VCaP (cell line): Measurements from ENCODE around the gene ABCA2.

Experiments
- H3K27ac ChIP-seq: fragments of 450-650 bp; 2 replicates; pipeline ENCODE4 v1.5.1; 2017
- CTCF ChIP-seq: fragments of 450-650 bp; conservative IDR thresholded peaks from 2 replicates; pipeline ENCODE4 v1.5.1; 2017; ENCODE audit warnings: mild to moderate bottlenecking, moderate library complexity

Gene ABCA2

GRCh38 chr9:137012694-137013570, 15.1 kb downstream of the ABCA2 start:
- TF ChIP-seq CTCF = no peak
- H3K27ac ChIP-seq = no peak overlapping the region

GRCh38 chr9:137011907-137012675, 15.9 kb downstream of the ABCA2 start:
- no peak for TF ChIP-seq CTCF
- no peak overlapping the region for H3K27ac ChIP-seq

GRCh38 chr9:137011156-137011555, 16.9 kb downstream of the ABCA2 start:
- H3K27ac ChIP-seq = no peak overlapping the region
- TF ChIP-seq CTCF = no peak

GRCh38 chr9:137009938-137010732, 17.9 kb downstream of the ABCA2 start:
- TF ChIP-seq CTCF = no peak

GRCh38 chr9:137009217-137009616, 18.8 kb downstream of the ABCA2 start:
- no peak for TF ChIP-seq CTCF
- H3K27ac ChIP-seq = no peak overlapping the region

More at GRCh38 chr9:137009938-137010732, 17.9 kb downstream of the ABCA2 start:
- no peak overlapping the region for H3K27ac ChIP-seq

GRCh38 chr9:137008312-137008711, 19.7 kb downstream of the ABCA2 start:
- H3K27ac ChIP-seq = no peak overlapping the region
- no peak for TF ChIP-seq CTCF

GRCh38 chr9:137007816-137008270, 20.2 kb downstream of the ABCA2 start:
- TF ChIP-seq CTCF = no peak
- no peak overlapping the region; the same call in 1 of the 2 replicates for H3K27ac ChIP-seq
